GM21717 (cell line): Measurements from ENCODE around the gene HUNK.
"Not testable (repeated sequence)": the region's sequence is repeated elsewhere in the genome, so short reads cannot be mapped to it uniquely, and the experiment has no call there.

Experiments used
- ATAC-seq: cut with Tn5 transposase; IDR thresholded peaks from one replicate; pipeline ENCODE4 v1.9.1; 2021; ENCODE audit warnings: mild to moderate bottlenecking, moderate library complexity; ENCODE audit not compliant: unreplicated experiment

HUNK gene

GRCh38 chr21:31869750-31870149, 3.1 kb upstream of the HUNK start:
- ATAC-seq = no peak

GRCh38 chr21:31870472-31871193, 2.2 kb upstream of the HUNK start:
- no peak for ATAC-seq

GRCh38 chr21:31871371-31871770, 1.4 kb upstream of the HUNK start:
- not testable (repeated sequence) for ATAC-seq

- no peak for ATAC-seq
Observed at GRCh38 chr21:31872072-31872451, 758 bp upstream of the HUNK start.

- no peak for ATAC-seq
Observed at GRCh38 chr21:31873275-31873695, 465 bp downstream of the HUNK start.

GRCh38 chr21:31873696-31874599, 1.1 kb downstream of the HUNK start:
- ATAC-seq = no peak

GRCh38 chr21:31874812-31875212, 2.0 kb downstream of the HUNK start:
- ATAC-seq = no peak

GRCh38 chr21:31875496-31876015, 2.7 kb downstream of the HUNK start:
- no peak for ATAC-seq

GRCh38 chr21:31877463-31877957, 4.7 kb downstream of the HUNK start:
- no peak for ATAC-seq

GRCh38 chr21:31878831-31879230, 6.0 kb downstream of the HUNK start:
- no peak for ATAC-seq

GRCh38 chr21:31879241-31879650, 6.4 kb downstream of the HUNK start:
- no peak for ATAC-seq

- ATAC-seq = no peak
Observed at GRCh38 chr21:31879911-31880310, 7.1 kb downstream of the HUNK start.

GRCh38 chr21:31880816-31881215, 8.0 kb downstream of the HUNK start:
- no peak for ATAC-seq

- ATAC-seq = no peak
Observed at GRCh38 chr21:31882711-31883110, 9.9 kb downstream of the HUNK start.

- no peak for ATAC-seq
Observed at GRCh38 chr21:31885146-31885545, 12.3 kb downstream of the HUNK start.

- ATAC-seq = no peak
Observed at GRCh38 chr21:31886915-31887314, 14.1 kb downstream of the HUNK start.

- no peak for ATAC-seq
Observed at GRCh38 chr21:31887391-31887841, 14.6 kb downstream of the HUNK start.

- ATAC-seq = no peak
Observed at GRCh38 chr21:31888936-31889371, 16.1 kb downstream of the HUNK start.

- no peak for ATAC-seq
Observed at GRCh38 chr21:31889460-31889859, 16.6 kb downstream of the HUNK start.

GRCh38 chr21:31892686-31893085, 19.9 kb downstream of the HUNK start:
- no peak for ATAC-seq

- no peak for ATAC-seq
Observed at GRCh38 chr21:31893851-31894415, 21.1 kb downstream of the HUNK start.
